ENCODE measurements around the gene CORO1C.
"Not testable (repeated sequence)": the region's sequence is repeated elsewhere in the genome, so short reads cannot be mapped to it uniquely, and the experiment has no call there.

Gene CORO1C

GRCh38 chr12:108731105-108731865, at the start of gene CORO1C:
TSS of gene CORO1C (minus strand) at chr12:108731518. CDS start at chr12:108701318, 30,200 bp downstream.
- peak; percentile 94 for DNase-seq

DNA sequence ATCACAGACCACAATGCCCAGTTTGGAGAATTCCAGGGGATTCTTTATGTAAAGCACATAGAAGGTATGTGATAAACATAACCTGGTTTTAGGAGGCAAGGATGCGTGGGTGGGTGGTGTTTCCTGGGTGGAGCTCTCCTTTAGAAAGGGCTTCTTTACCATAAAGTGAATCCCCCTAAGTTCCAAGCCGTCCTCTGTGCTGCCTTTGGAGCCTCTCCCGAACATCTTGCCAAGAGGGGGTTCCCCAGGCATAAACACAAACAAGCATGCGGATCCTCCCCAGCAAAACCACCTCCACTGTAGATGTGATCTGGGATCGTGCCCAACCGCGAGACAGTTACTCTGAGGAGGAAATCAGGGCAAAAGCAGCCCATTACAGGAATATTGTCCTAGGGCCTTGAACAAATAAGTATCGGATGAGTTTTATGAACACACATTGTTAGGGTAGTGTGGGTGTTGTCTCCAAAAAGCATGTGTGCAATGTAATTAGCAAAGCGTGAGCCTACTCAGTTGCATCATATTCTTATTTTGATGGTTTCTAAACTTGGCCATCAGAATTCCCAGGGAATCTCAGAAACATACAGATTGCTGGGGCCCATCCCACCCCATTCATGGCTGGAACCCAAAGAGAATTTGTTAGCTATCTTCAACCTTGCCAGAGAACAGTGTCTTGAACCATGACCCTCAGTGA, 48.8 kb upstream of the CORO1C start:
- no peak for DNase-seq

DNA sequence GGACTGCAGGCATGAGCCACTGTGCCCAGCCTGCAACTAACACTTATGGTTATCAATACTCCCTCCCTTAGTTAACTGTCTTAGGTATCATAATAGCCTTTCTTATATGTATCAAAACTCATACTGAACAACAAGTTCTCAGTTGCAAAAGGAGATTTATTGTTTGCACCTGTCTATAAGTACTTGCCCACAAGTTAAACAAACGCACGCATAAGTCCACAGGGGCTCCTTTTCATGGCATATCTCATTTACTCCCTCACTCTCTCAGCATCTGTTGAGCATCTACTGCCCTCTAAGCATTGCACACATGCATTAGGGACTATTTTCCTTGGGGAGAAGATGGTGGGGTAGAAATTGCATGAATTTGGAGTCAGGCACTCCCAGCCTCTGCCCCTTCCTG, 46.7 kb upstream of the CORO1C start:
- DNase-seq: no peak

GRCh38 chr12:108777156-108777555, 45.8 kb upstream of the CORO1C start:
- DNase-seq: no peak

GRCh38 chr12:108773798-108774788, 42.8 kb upstream of the CORO1C start:
- DNase-seq: no peak

- DNase-seq: no peak
Measured at GRCh38 chr12:108772891-108773797, 41.8 kb upstream of the CORO1C start.

- no peak for DNase-seq
Measured at GRCh38 chr12:108772247-108772646, 40.9 kb upstream of the CORO1C start.

DNA sequence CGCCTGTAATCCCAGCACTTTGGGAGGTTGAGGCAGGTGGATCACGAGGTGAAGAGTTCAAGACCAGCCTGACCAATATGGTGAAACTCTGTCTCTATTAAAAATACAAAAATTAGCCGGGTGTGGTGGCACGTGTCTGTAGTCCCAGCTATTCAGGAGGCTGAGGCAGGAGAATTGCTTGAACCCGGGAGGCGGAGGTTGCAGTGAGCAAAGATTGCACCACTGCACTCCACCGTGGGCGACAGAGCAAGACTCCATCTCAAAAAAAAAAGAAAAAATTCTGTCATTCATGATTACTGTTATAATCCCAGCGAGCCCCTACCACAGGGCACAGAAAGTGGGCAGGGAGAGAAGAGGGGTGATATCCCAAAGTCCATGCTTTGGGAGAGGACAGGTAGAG, 40.5 kb upstream of the CORO1C start:
- DNase-seq: not testable (repeated sequence)

DNA sequence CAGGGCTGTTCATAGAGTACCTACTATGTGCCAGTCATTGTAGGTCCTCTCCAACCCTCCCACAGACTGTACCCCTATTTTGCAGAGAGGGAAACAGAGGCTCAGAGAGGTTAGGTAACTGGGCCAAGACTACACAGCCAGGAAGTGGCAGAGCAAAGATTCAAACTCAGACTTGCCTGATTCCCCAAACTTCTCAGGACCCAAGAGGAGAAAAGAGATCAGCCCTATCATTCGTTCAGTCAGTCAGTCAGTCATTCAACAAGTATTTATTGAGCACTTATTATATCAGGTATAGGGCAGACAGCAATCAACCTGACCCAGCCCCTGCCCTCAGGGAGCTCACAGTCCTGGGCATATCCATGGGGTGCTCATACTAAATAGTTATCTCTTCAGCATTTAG, 39.6 kb upstream of the CORO1C start:
- no peak for DNase-seq

- no peak for DNase-seq
Measured at GRCh38 chr12:108770269-108770829, 39.0 kb upstream of the CORO1C start.

GRCh38 chr12:108768591-108769500, 37.5 kb upstream of the CORO1C start:
- peak; percentile 3 for DNase-seq

GRCh38 chr12:108766294-108766693, 35.0 kb upstream of the CORO1C start:
- DNase-seq: no peak

DNA sequence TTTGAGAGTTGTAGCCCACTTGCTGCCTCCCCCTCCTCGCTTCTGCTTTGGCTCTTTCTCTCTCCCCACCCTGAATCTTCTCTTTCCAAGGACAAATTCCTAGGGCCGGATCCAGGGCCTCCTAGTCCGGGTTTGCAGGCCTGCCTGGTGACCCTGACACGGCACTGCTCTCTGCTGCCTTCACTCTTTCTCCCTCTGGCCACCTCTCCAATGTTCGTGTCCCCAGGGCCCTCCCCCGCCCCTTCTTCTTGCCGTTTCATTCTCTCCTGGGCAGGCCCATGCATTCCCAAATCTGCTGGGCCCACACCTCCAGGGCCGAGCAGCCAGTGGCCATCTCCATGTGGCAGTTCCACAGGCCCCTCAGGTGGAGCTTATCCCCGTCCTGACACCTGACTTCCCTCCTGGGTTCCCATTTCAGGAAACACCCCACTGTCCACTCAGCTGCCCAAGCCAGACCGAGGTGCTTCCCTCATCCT, 34.0 kb upstream of the CORO1C start:
- DNase-seq: no peak

- DNase-seq: no peak
Measured at GRCh38 chr12:108764540-108765288, 33.4 kb upstream of the CORO1C start.

- no peak for DNase-seq
Measured at GRCh38 chr12:108761226-108761625, 29.9 kb upstream of the CORO1C start.

- no peak for DNase-seq
Measured at GRCh38 chr12:108759924-108760323, 28.6 kb upstream of the CORO1C start.

DNA sequence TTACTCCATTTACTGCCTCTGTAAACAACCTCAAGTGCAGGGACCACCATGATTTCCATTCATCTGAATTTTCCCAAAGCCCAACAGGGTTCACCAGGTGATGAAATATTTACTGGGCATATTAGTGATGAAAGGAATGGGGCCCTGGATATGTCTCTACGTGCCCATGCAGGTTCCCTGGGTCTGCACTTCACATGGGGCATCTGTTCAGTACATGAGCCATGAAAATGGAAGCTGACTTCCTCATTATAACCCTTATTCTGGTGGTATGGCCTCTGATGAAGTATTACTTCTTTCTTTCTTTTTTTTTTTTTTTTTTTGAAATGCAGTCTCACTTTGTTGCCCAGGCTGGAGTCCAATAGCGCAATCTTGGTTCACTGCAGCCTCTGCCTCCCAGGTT, 26.5 kb upstream of the CORO1C start:
- no peak for DNase-seq

GRCh38 chr12:108756421-108756820, 25.1 kb upstream of the CORO1C start:
- no peak for DNase-seq

DNA sequence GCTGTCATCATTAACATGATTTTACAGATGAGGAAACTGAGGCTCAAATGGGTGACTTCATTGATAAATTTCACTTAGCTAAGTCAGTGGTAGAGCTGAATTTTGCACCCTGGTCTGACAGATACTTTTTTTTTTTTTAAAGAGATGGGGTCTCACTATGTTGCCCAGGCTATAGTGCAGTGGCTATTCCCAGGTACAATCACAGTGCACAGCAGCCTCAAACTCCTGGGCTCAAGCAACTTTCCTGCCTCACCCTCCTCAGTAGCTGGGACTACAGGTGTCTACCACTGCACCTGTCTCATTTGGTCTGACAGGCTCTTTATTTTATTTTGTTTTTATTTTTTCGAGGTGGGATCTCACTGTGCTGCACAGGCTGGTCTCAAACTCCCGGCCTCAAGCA, 24.2 kb upstream of the CORO1C start:
- no peak for DNase-seq

- DNase-seq: no peak
Measured at GRCh38 chr12:108753976-108754375, 22.7 kb upstream of the CORO1C start.

Data from CD4-positive, alpha-beta T cell treated with Interleukin-4 for 4 hours (primary cell).